Sigmoid colon (tissue), 7 donors: Measurements from ENCODE around the gene PILRA. TPM values are rescaled to one million over a fixed set of nuclear protein-coding genes. Genes with fewer than 3 reads are reported as not detected.

Source experiments
- DNase-seq: peaks from one replicate; pipeline ENCODE4 v3.0.0-alpha.2; 2019
- H3K27ac ChIP-seq, 4 donors: fragments of 200-600 bp; sonication (generic); one replicate each; pipeline ENCODE4 v1.5.1; 2016 to 2019; ENCODE audit warnings: mild to moderate bottlenecking in 1 of 4
- H3K27me3 ChIP-seq, 3 donors: fragments of 200-600 bp; sonication (generic); one replicate each; pipeline ENCODE4 v1.5.1; 2019; ENCODE audit warnings: mild to moderate bottlenecking in 1 of 3
- H3K36me3 ChIP-seq, 4 donors: fragments of 200-600 bp; sonication (generic); one replicate each; pipeline ENCODE4 v1.5.1; 2016 to 2019
- H3K4me1 ChIP-seq, 4 donors: fragments of 200-600 bp; sonication (generic); one replicate each; pipeline ENCODE4 v1.5.1; 2017 to 2019
- H3K4me3 ChIP-seq, 4 donors: fragments of 200-600 bp; sonication (generic); one replicate each; pipeline ENCODE4 v1.5.1; 2017 to 2019; ENCODE audit warnings: mild to moderate bottlenecking in 2 of 4, moderate library complexity in 1 of 4
- H3K9me3 ChIP-seq, 4 donors: fragments of 200-600 bp in 3 of 4; sonication (generic) in 3 of 4; one replicate each; pipeline versions ENCODE4 v1.5.1 to v1.6.1; 2013 to 2019
- CTCF ChIP-seq, 4 experiments: fragments of 450-650 bp in 3 of 4; fragments of 200-600 bp in 1 of 4; IDR thresholded peaks; one replicate each; pipeline ENCODE4 v1.5.1; 2016 to 2019; ENCODE audit warnings: antibody characterized with exemption in 4 of 4, mild to moderate bottlenecking in 3 of 4, moderate library complexity in 2 of 4
- EP300 ChIP-seq, 4 donors: sonication (generic); formaldehyde crosslinking; IDR thresholded peaks; one replicate each; pipeline ENCODE4 v1.6.1; 2017; ENCODE audit warnings: antibody characterized with exemption in 4 of 4
- POLR2A ChIP-seq, 2 donors: fragments of 450-650 bp; IDR thresholded peaks; one replicate each; pipeline ENCODE4 v1.6.1; 2016; ENCODE audit warnings: antibody characterized with exemption in 2 of 2, mild to moderate bottlenecking in 2 of 2, moderate library complexity in 2 of 2
- POLR2AphosphoS5 ChIP-seq, 4 donors: sonication (generic); formaldehyde crosslinking; IDR thresholded peaks; one replicate each; pipeline ENCODE4 v1.6.1; 2017; ENCODE audit warnings: antibody characterized with exemption in 4 of 4
- WGBS, 2 donors: extraction: QIAGEN DNeasy Blood & Tissue Kit; methylation state at CpG; one replicate each; pipeline ENCODE4 v1.1.7; 2013; 5-methylcytosine and 5-hydroxymethylcytosine counted together
- intact Hi-C: fragments of 100-400 bp; cut with DNase I; formaldehyde crosslinking; loops from one replicate; pipeline ENCODE4 v1.15.1; 2023
- polyA plus RNA-seq, 3 donors: library from polyadenylated mRNA; stranded (reverse); fragments of 200-250 nt; gene quantifications; one replicate each; pipeline ENCODE4 v1.2.3, GENCODE V29; 2013
- total RNA-seq, 4 donors: library from RNA; depleted of rRNA; stranded (reverse); fragments of >200 nt; gene quantifications; one replicate each; pipeline ENCODE4 v1.1.0, GENCODE V29; 2016
- donor health status: healthy with polysubstance abuse.
- donor health status: Bipolar disorder and iron deficiency.
- donor health status: healthy.

The PILRA gene
- total and polyA plus RNA-seq, 7 donors, result 5.0 to 10.0 (median 5.8) TPM

GRCh38 chr7:100386940-100387339 lies 13.7 kb downstream of the PILRA start:
- WGBS, 2 donors, result 75 to 85% methylated on average over 5 of the region's 5 CpGs
- DNase-seq, result no peak
- TF ChIP-seq CTCF (IDR thresholded peaks at IDR 0.05) (no peak), POLR2AphosphoS5 (IDR thresholded peaks at IDR 0.05) (no peak), EP300 (IDR thresholded peaks at IDR 0.05) (no peak), POLR2A (IDR thresholded peaks at IDR 0.05) (no peak)
- H3K9me3 ChIP-seq, result no peaks in the 10 kb centered on the region
- no peak overlapping the region for H3K4me3 ChIP-seq
- no peak overlapping the region for H3K27ac ChIP-seq
- H3K27me3 ChIP-seq, result peaks cover 0 to 4% (median 0%) of the 10 kb centered on the region in 3 donors
- no peaks in the 10 kb centered on the region for H3K4me1 ChIP-seq
- H3K36me3 ChIP-seq, result no peaks in the 10 kb centered on the region
- intact Hi-C loops, result no loop called here

GRCh38 chr7:100387695-100388094 lies 14.4 kb downstream of the PILRA start:
- no peak overlapping the region for H3K4me3 ChIP-seq
- H3K36me3 ChIP-seq, result no peaks in the 10 kb centered on the region
- H3K9me3 ChIP-seq, result no peaks in the 10 kb centered on the region
- intact Hi-C loops, result no loop called here
- H3K27ac ChIP-seq, result no peak overlapping the region
- peaks cover 0 to 4% (median 0%) of the 10 kb centered on the region in 3 donors for H3K27me3 ChIP-seq
- 80 to 86% methylated on average over 2 of the region's 2 CpGs for WGBS, 2 donors
- DNase-seq, result no peak
- H3K4me1 ChIP-seq, result no peaks in the 10 kb centered on the region
- TF ChIP-seq EP300 (IDR thresholded peaks at IDR 0.05) (no peak), CTCF (IDR thresholded peaks at IDR 0.05) (no peak), POLR2A (IDR thresholded peaks at IDR 0.05) (no peak), POLR2AphosphoS5 (IDR thresholded peaks at IDR 0.05) (no peak)

GRCh38 chr7:100389437-100390088 lies 16.3 kb downstream of the PILRA start:
- 71 to 75% methylated on average over 9 of the region's 9 CpGs for WGBS, 2 donors
- intact Hi-C loops, result no loop called here
- Histone ChIP-seq H3K27me3 (peaks cover 0 to 4% (median 0%) of the 10 kb centered on the region in 3 donors), H3K4me3 (no peak overlapping the region), H3K4me1 (no peaks in the 10 kb centered on the region), H3K36me3 (no peaks in the 10 kb centered on the region), H3K9me3 (no peaks in the 10 kb centered on the region), H3K27ac (no peak overlapping the region)
- no peak for TF ChIP-seq POLR2AphosphoS5 (IDR thresholded peaks at IDR 0.05)
- TF ChIP-seq POLR2A (IDR thresholded peaks at IDR 0.05), result no peak
- no peak for TF ChIP-seq EP300 (IDR thresholded peaks at IDR 0.05)
- DNase-seq, result peak; percentile 37

- DNase-seq, result no peak
- WGBS, 2 donors, result 54 to 74% methylated on average over 3 of the region's 3 CpGs
- TF ChIP-seq POLR2AphosphoS5 (IDR thresholded peaks at IDR 0.05) (no peak), CTCF (IDR thresholded peaks at IDR 0.05) (no peak), POLR2A (IDR thresholded peaks at IDR 0.05) (no peak), EP300 (IDR thresholded peaks at IDR 0.05) (no peak)
- no peak overlapping the region for H3K27ac ChIP-seq
- H3K4me3 ChIP-seq, result no peak overlapping the region
- no peaks in the 10 kb centered on the region for H3K9me3 ChIP-seq
- H3K4me1 ChIP-seq, result no peaks in the 10 kb centered on the region
- H3K36me3 ChIP-seq, result no peaks in the 10 kb centered on the region
- peaks cover 0 to 4% (median 0%) of the 10 kb centered on the region in 3 donors for H3K27me3 ChIP-seq
- intact Hi-C loops, result no loop called here
Measured at GRCh38 chr7:100390286-100391009, 17.2 kb downstream of the PILRA start.

GRCh38 chr7:100393233-100393905 lies 20.1 kb downstream of the PILRA start:
- no peak for TF ChIP-seq EP300 (IDR thresholded peaks at IDR 0.05)
- TF ChIP-seq POLR2A (IDR thresholded peaks at IDR 0.05), result no peak
- TF ChIP-seq POLR2AphosphoS5 (IDR thresholded peaks at IDR 0.05), result no peak
- TF ChIP-seq CTCF (IDR thresholded peaks at IDR 0.05), result no peak
- no peak overlapping the region for H3K27ac ChIP-seq
- DNase-seq, result no peak
- H3K36me3 ChIP-seq, result no peaks in the 10 kb centered on the region
- no peak overlapping the region for H3K4me3 ChIP-seq
- intact Hi-C loops, result no loop called here
- no peaks in the 10 kb centered on the region for H3K9me3 ChIP-seq
- H3K4me1 ChIP-seq, result no peaks in the 10 kb centered on the region
- WGBS, 2 donors, result 68 to 83% methylated on average over 4 of the region's 4 CpGs
- H3K27me3 ChIP-seq, result peaks cover 0 to 4% (median 0%) of the 10 kb centered on the region in 3 donors
